Astrocyte (in vitro differentiated cells and primary cell): ENCODE results near the gene PRKD3. TPM values are rescaled to one million over a fixed set of nuclear protein-coding genes. Genes with fewer than 3 reads are reported as not detected.
A peak's percentile ranks its signal among the peaks of the same experiment; 100 is the strongest.

ENCODE experiments used
- DNase-seq: peaks from one replicate; pipeline ENCODE4 v3.0.0-alpha.2; 2010; ENCODE audit warnings: low read depth
- FAIRE-seq: peaks from 2 replicates; lab custom pipeline; 2011; peaks lifted over from hg19 to GRCh38; lab: Jason Lieb, UNC
- H2AFZ ChIP-seq: 2 replicates; pipeline ENCODE4 v1.6.0; 2012; ENCODE audit warnings: low read depth, low read length, inconsistent platforms
- H3K27ac ChIP-seq: 2 replicates; pipeline ENCODE4 v1.5.1; 2011; ENCODE audit warnings: low read depth, low read length, inconsistent platforms
- H3K27me3 ChIP-seq: 2 replicates; pipeline ENCODE4 v1.6.0; 2011; ENCODE audit warnings: low read length, inconsistent platforms; ENCODE audit not compliant: insufficient read depth
- H3K36me3 ChIP-seq: 2 replicates; pipeline ENCODE4 v1.5.1; 2011; ENCODE audit warnings: low read length, inconsistent platforms; ENCODE audit not compliant: insufficient read depth
- H3K4me1 ChIP-seq: 2 replicates; pipeline ENCODE4 v1.5.1; 2011; ENCODE audit warnings: low read length, inconsistent platforms; ENCODE audit not compliant: insufficient read depth
- H3K4me2 ChIP-seq: 2 replicates; pipeline ENCODE4 v1.6.0; 2012; ENCODE audit warnings: low read length, inconsistent platforms
- H3K4me3 ChIP-seq: 2 replicates; pipeline ENCODE4 v1.5.1; 2011; ENCODE audit warnings: low read depth, mild to moderate bottlenecking, low read length, inconsistent platforms; ENCODE audit not compliant: insufficient read depth
- H3K79me2 ChIP-seq: 2 replicates; pipeline ENCODE4 v1.6.0; 2012; ENCODE audit warnings: mild to moderate bottlenecking, low read length, inconsistent platforms; ENCODE audit not compliant: insufficient read depth
- H3K9ac ChIP-seq: 2 replicates; pipeline ENCODE4 v1.6.0; 2012; ENCODE audit warnings: mild to moderate bottlenecking, low read length, inconsistent platforms
- H3K9me3 ChIP-seq: 2 replicates; pipeline ENCODE4 v1.5.1; 2012; ENCODE audit warnings: low read depth, mild to moderate bottlenecking, low read length, inconsistent platforms; ENCODE audit not compliant: insufficient read depth
- H4K20me1 ChIP-seq: 2 replicates; pipeline ENCODE4 v1.6.0; 2012; ENCODE audit warnings: low read length, inconsistent platforms; ENCODE audit not compliant: insufficient read depth
- H3K27ac Mint-ChIP-seq: one replicate; pipeline ENCODE4 v1.8.0; 2021; ENCODE audit warnings: mild to moderate bottlenecking, mixed read lengths; ENCODE audit not compliant: unreplicated experiment
- H3K27me3 Mint-ChIP-seq: one replicate; pipeline ENCODE4 v1.8.0; 2021; ENCODE audit warnings: low read depth, mixed read lengths; ENCODE audit not compliant: unreplicated experiment
- H3K36me3 Mint-ChIP-seq: one replicate; pipeline ENCODE4 v1.8.0; 2021; ENCODE audit warnings: low read depth, mixed read lengths; ENCODE audit not compliant: unreplicated experiment
- H3K4me1 Mint-ChIP-seq: one replicate; pipeline ENCODE4 v1.8.0; 2021; ENCODE audit warnings: low read depth, mixed read lengths; ENCODE audit not compliant: unreplicated experiment
- H3K4me3 Mint-ChIP-seq: one replicate; pipeline ENCODE4 v1.8.0; 2021; ENCODE audit warnings: mild to moderate bottlenecking, moderate library complexity, mixed read lengths; ENCODE audit not compliant: unreplicated experiment
- H3K9me3 Mint-ChIP-seq: one replicate; pipeline ENCODE4 v1.8.0; 2021; ENCODE audit warnings: mild to moderate bottlenecking, mixed read lengths; ENCODE audit not compliant: unreplicated experiment
- CTCF ChIP-seq: IDR thresholded peaks from 2 replicates; pipeline ENCODE4 v1.5.1; 2011; ENCODE audit warnings: low read depth, mild to moderate bottlenecking, inconsistent platforms, low read length, moderate library complexity; ENCODE audit not compliant: insufficient read depth
- EZH2 ChIP-seq: IDR thresholded peaks from 2 replicates; pipeline ENCODE4 v1.6.1; 2012; ENCODE audit warnings: mild to moderate bottlenecking, low read length, inconsistent platforms; ENCODE audit not compliant: insufficient read depth
- total RNA-seq: library from RNA; stranded (reverse); gene quantifications from 2 replicates; pipeline ENCODE4 v1.2.1, GENCODE V29; 2021

Gene PRKD3
- total RNA-seq, 1 donor from 2014 or later, result 42.5 TPM

- Mint-ChIP-seq H3K9me3 (no peaks in the 10 kb centered on the region), H3K4me1 (peaks cover 10% of the 10 kb centered on the region), H3K27me3 (no peaks in the 10 kb centered on the region), H3K27ac (no peak overlapping the region), H3K36me3 (no peaks in the 10 kb centered on the region), H3K4me3 (no peak overlapping the region)
- H3K4me2 ChIP-seq, result peak overlapping the region; percentile 79
- H3K4me1 ChIP-seq, result peaks cover 18% of the 10 kb centered on the region
- H3K27ac ChIP-seq, result peak overlapping the region; percentile 85
- H3K9me3 ChIP-seq, result no peaks in the 10 kb centered on the region
- H2AFZ ChIP-seq, result no peak overlapping the region
- H3K36me3 ChIP-seq, result peaks cover 34% of the 10 kb centered on the region
- TF ChIP-seq CTCF, result no peak
- TF ChIP-seq EZH2, result no peak
- no peaks in the 10 kb centered on the region for H4K20me1 ChIP-seq
- FAIRE-seq, result no peak
- no peaks in the 10 kb centered on the region for H3K27me3 ChIP-seq
- no peaks in the 10 kb centered on the region for H3K79me2 ChIP-seq
- no peak overlapping the region for H3K4me3 ChIP-seq
- H3K9ac ChIP-seq, result peak overlapping the region; percentile 73
- DNase-seq, result peak; percentile 37
Observed at GRCh38 chr2:37282746-37283145, 41.9 kb downstream of the PRKD3 start.

GRCh38 chr2:37281916-37282315, 42.7 kb downstream of the PRKD3 start:
- peak; percentile 17 for FAIRE-seq
- Histone ChIP-seq H4K20me1 (no peaks in the 10 kb centered on the region), H3K4me3 (no peak overlapping the region), H3K9ac (no peak overlapping the region), H3K4me1 (peaks cover 18% of the 10 kb centered on the region), H3K4me2 (no peak overlapping the region), H3K27me3 (no peaks in the 10 kb centered on the region), H3K9me3 (no peaks in the 10 kb centered on the region), H3K27ac (peak overlapping the region; percentile 85), H3K79me2 (no peaks in the 10 kb centered on the region), H3K36me3 (peaks cover 29% of the 10 kb centered on the region), H2AFZ (no peak overlapping the region)
- DNase-seq, result no peak
- TF ChIP-seq EZH2 (no peak), CTCF (no peak)
- H3K9me3 Mint-ChIP-seq, result no peaks in the 10 kb centered on the region
- H3K4me1 Mint-ChIP-seq, result peaks cover 10% of the 10 kb centered on the region
- H3K4me3 Mint-ChIP-seq, result no peak overlapping the region
- no peak overlapping the region for H3K27ac Mint-ChIP-seq
- H3K36me3 Mint-ChIP-seq, result no peaks in the 10 kb centered on the region
- H3K27me3 Mint-ChIP-seq, result no peaks in the 10 kb centered on the region

GRCh38 chr2:37276291-37276690, 48.3 kb downstream of the PRKD3 start:
- H3K4me2 ChIP-seq, result no peak overlapping the region
- no peak overlapping the region for H3K9ac ChIP-seq
- H2AFZ ChIP-seq, result no peak overlapping the region
- no peaks in the 10 kb centered on the region for H3K4me1 ChIP-seq
- no peak overlapping the region for H3K27ac ChIP-seq
- no peaks in the 10 kb centered on the region for H3K27me3 ChIP-seq
- Mint-ChIP-seq H3K4me1 (no peaks in the 10 kb centered on the region), H3K4me3 (no peak overlapping the region), H3K27me3 (no peaks in the 10 kb centered on the region), H3K27ac (no peak overlapping the region), H3K36me3 (peaks cover 2% of the 10 kb centered on the region), H3K9me3 (no peaks in the 10 kb centered on the region)
- DNase-seq, result no peak
- H3K4me3 ChIP-seq, result no peak overlapping the region
- H4K20me1 ChIP-seq, result no peaks in the 10 kb centered on the region
- no peaks in the 10 kb centered on the region for H3K79me2 ChIP-seq
- no peaks in the 10 kb centered on the region for H3K9me3 ChIP-seq
- peaks cover 34% of the 10 kb centered on the region for H3K36me3 ChIP-seq
- FAIRE-seq, result no peak
- TF ChIP-seq CTCF, result no peak
- no peak for TF ChIP-seq EZH2

Other genes starting within 250 kb of the PRKD3 start
- gene HEATR5B, start 240.5 kb downstream of the PRKD3 start, total RNA-seq, result 15.6 and 15.7 TPM in 2 replicates
- 5.5 and 5.7 TPM in 2 replicates for gene GPATCH11, start 240.3 kb downstream of the PRKD3 start, total RNA-seq
- gene EIF2AK2, start 167.9 kb downstream of the PRKD3 start, total RNA-seq, result 147 and 149 TPM in 2 replicates
- gene SULT6B1, start 136.2 kb downstream of the PRKD3 start, total RNA-seq, result not detected in 2 replicates
- gene CEBPZOS, start 128.3 kb downstream of the PRKD3 start, total RNA-seq, result 34.5 and 37.3 TPM in 2 replicates
- gene CEBPZ, start 93.2 kb downstream of the PRKD3 start, total RNA-seq, result 47.5 and 48.5 TPM in 2 replicates
- gene NDUFAF7, start 93.2 kb downstream of the PRKD3 start, total RNA-seq, result 23.1 and 24.2 TPM in 2 replicates
- 23.1 and 25.2 TPM in 2 replicates for gene QPCT, start 19.8 kb upstream of the PRKD3 start, total RNA-seq